GM23338 (cell line): Measurements from ENCODE around the gene HOXD9.

Experiments used
- CREB1 ChIP-seq: fragments of 250-450 bp; sonication (Bioruptor Pico); IDR thresholded peaks from 2 replicates; pipeline ENCODE4 v1.5.0; 2020; ENCODE audit warnings: low read depth, mild to moderate bottlenecking, moderate library complexity
- CTCF ChIP-seq, 2 experiments: fragments of 200-600 bp in 1 of 2; sonication (generic) in 1 of 2; conservative IDR thresholded peaks; 2 replicates each; pipeline versions ENCODE4 v1.5.1 to v1.6.1; 2016 to 2017; ENCODE audit warnings: antibody characterized with exemption in 2 of 2, low read depth in 2 of 2, mild to moderate bottlenecking in 2 of 2, moderate library complexity in 1 of 2
- ETS1 ChIP-seq: IDR thresholded peaks from 2 replicates; pipeline ENCODE4 v1.6.1; 2016; ENCODE audit warnings: antibody characterized with exemption
- EZH2 ChIP-seq: fragments of 200-600 bp; sonication (generic); IDR thresholded peaks from one replicate; pipeline ENCODE4 v1.8.0; 2017; ENCODE audit warnings: antibody characterized with exemption, mild to moderate bottlenecking, low read depth; ENCODE audit not compliant: unreplicated experiment
- EZH2phosphoT487 ChIP-seq: fragments of 200-600 bp; sonication (generic); IDR thresholded peaks from one replicate; pipeline ENCODE4 v1.8.1; 2018; ENCODE audit warnings: antibody characterized with exemption; ENCODE audit not compliant: unreplicated experiment
- JUNB ChIP-seq: IDR thresholded peaks from one replicate; pipeline ENCODE4 v1.6.1; 2016; ENCODE audit warnings: antibody characterized with exemption; ENCODE audit not compliant: unreplicated experiment
- NANOG ChIP-seq: IDR thresholded peaks from 2 replicates; pipeline ENCODE4 v1.6.1; 2016; ENCODE audit warnings: antibody characterized with exemption, borderline replicate concordance
- POLR2AphosphoS5 ChIP-seq: IDR thresholded peaks from 2 replicates; pipeline ENCODE4 v1.6.1; 2016; ENCODE audit warnings: antibody characterized with exemption, low read depth
- REST ChIP-seq: IDR thresholded peaks from one replicate; pipeline ENCODE4 v1.6.1; 2018; ENCODE audit warnings: antibody characterized with exemption; ENCODE audit not compliant: unreplicated experiment
- STAT1 ChIP-seq: IDR thresholded peaks from one replicate; pipeline ENCODE4 v1.6.1; 2016; ENCODE audit warnings: antibody characterized with exemption; ENCODE audit not compliant: unreplicated experiment
- ZNF114 ChIP-seq: fragments of 250-450 bp; sonication (Bioruptor Pico); IDR thresholded peaks from 2 replicates; pipeline ENCODE4 v1.5.0; 2020; ENCODE audit warnings: mild to moderate bottlenecking, moderate library complexity
- ZNF331 ChIP-seq: fragments of 250-450 bp; sonication (Bioruptor Pico); IDR thresholded peaks from 2 replicates; pipeline ENCODE4 v1.5.0; 2020; ENCODE audit warnings: low read depth, mild to moderate bottlenecking, moderate library complexity
- ZNF462 ChIP-seq: fragments of 250-450 bp; sonication (Bioruptor Pico); IDR thresholded peaks from 2 replicates; pipeline ENCODE4 v1.5.0; 2020; ENCODE audit warnings: mild to moderate bottlenecking, moderate library complexity

- TF ChIP-seq REST (no peak), EZH2 (peak; percentile 98), CTCF (conservative IDR thresholded peaks at IDR 0.05; ENCODE audit: low read depth in 2 of 2) (no peak), CREB1 (no peak), POLR2AphosphoS5 (no peak), EZH2phosphoT487 (peak; percentile 97), ETS1 (no peak), ZNF114 (CRISPR knock-in tag) (no peak), JUNB (no peak), NANOG (no peak), ZNF331 (no peak), STAT1 (no peak), ZNF462 (CRISPR knock-in tag) (no peak)
Measured at GRCh38 chr2:176123411-176124109, 1.0 kb downstream of the HOXD9 start.
